GM23338 (cell line): ENCODE data around the gene CDYL2. TPM values are rescaled to one million over a fixed set of nuclear protein-coding genes. Genes with fewer than 3 reads are reported as not detected.

Source experiments
- ATAC-seq: fragments of 200-7000 bp; cut with Tn5 transposase; 3 replicates; pipeline ENCODE4 v1.9.1; 2020
- DNase-seq: peaks from one replicate; pipeline ENCODE4 v3.0.0-alpha.2; 2015; ENCODE audit warnings: low spot score
- H2AFZ ChIP-seq: fragments of 200-600 bp; sonication (generic); 2 replicates; pipeline ENCODE4 v1.8.0; 2016; ENCODE audit warnings: antibody characterized with exemption, mild to moderate bottlenecking, moderate library complexity
- H3F3A ChIP-seq: fragments of 200-600 bp; sonication (generic); replicated peaks from 2 replicates; pipeline ENCODE4 v1.8.0; 2017; ENCODE audit warnings: antibody characterized with exemption, mixed run types, low read depth
- H3K27ac ChIP-seq: fragments of 200-600 bp; sonication (generic); 2 replicates; pipeline ENCODE4 v1.6.1; 2016; ENCODE audit warnings: low read depth
- H3K27me3 ChIP-seq: fragments of 200-600 bp; sonication (generic); 2 replicates; pipeline ENCODE4 v1.8.0; 2016; ENCODE audit warnings: mild to moderate bottlenecking, mixed run types, moderate library complexity; ENCODE audit not compliant: insufficient read depth
- H3K36me3 ChIP-seq: fragments of 200-600 bp; sonication (generic); 2 replicates; pipeline ENCODE4 v1.8.0; 2016; ENCODE audit warnings: mild to moderate bottlenecking; ENCODE audit not compliant: insufficient read depth
- H3K4me1 ChIP-seq: fragments of 200-600 bp; sonication (generic); 2 replicates; pipeline ENCODE4 v1.8.0; 2016; ENCODE audit warnings: mild to moderate bottlenecking, moderate library complexity; ENCODE audit not compliant: insufficient read depth
- H3K4me2 ChIP-seq: fragments of 200-600 bp; sonication (generic); 2 replicates; pipeline ENCODE4 v1.7.1; 2017; ENCODE audit warnings: mixed run types
- H3K4me3 ChIP-seq: fragments of 200-600 bp; sonication (generic); 2 replicates; pipeline ENCODE4 v1.6.1; 2016; ENCODE audit warnings: mixed run types
- H3K79me2 ChIP-seq: fragments of 200-600 bp; sonication (generic); replicated peaks from 2 replicates; pipeline ENCODE4 v1.8.0; 2017; ENCODE audit warnings: mild to moderate bottlenecking; ENCODE audit not compliant: insufficient read depth
- H3K9me2 ChIP-seq: fragments of 200-600 bp; sonication (generic); 2 replicates; pipeline ENCODE4 v1.8.0; 2017; ENCODE audit not compliant: insufficient read depth
- H4K20me1 ChIP-seq: fragments of 200-600 bp; sonication (generic); replicated peaks from 2 replicates; pipeline ENCODE4 v1.8.0; 2017; ENCODE audit warnings: mild to moderate bottlenecking; ENCODE audit not compliant: insufficient read depth
- H3K27ac Mint-ChIP-seq: 2 replicates; pipeline ENCODE4 v1.8.0; 2020; ENCODE audit warnings: inconsistent platforms, mild to moderate bottlenecking, moderate library complexity, mixed read lengths
- H3K27me3 Mint-ChIP-seq: 3 replicates; pipeline ENCODE4 v1.8.0; 2022; ENCODE audit warnings: low read depth, mild to moderate bottlenecking, moderate library complexity, mixed read lengths, inconsistent platforms; ENCODE audit not compliant: insufficient read depth, poor library complexity
- H3K36me3 Mint-ChIP-seq: 3 replicates; pipeline ENCODE4 v1.8.0; 2021; ENCODE audit warnings: low read depth, mild to moderate bottlenecking, inconsistent platforms, moderate library complexity, mixed read lengths
- H3K4me1 Mint-ChIP-seq: 3 replicates; pipeline ENCODE4 v1.8.0; 2020; ENCODE audit warnings: mild to moderate bottlenecking, inconsistent platforms, mixed read lengths
- H3K4me3 Mint-ChIP-seq: 3 replicates; pipeline ENCODE4 v1.8.0; 2021; ENCODE audit warnings: moderate library complexity, mild to moderate bottlenecking, inconsistent platforms, mixed read lengths
- H3K9me3 Mint-ChIP-seq: 3 replicates; pipeline ENCODE4 v1.8.0; 2020; ENCODE audit warnings: moderate library complexity, mild to moderate bottlenecking, inconsistent platforms, mixed read lengths
- CTCF ChIP-seq, 2 experiments: fragments of 200-600 bp in 1 of 2; sonication (generic) in 1 of 2; conservative IDR thresholded peaks; 2 replicates each; pipeline versions ENCODE4 v1.5.1 to v1.6.1; 2016 to 2017; ENCODE audit warnings: antibody characterized with exemption in 2 of 2, low read depth in 2 of 2, mild to moderate bottlenecking in 2 of 2, moderate library complexity in 1 of 2
- EZH2 ChIP-seq: fragments of 200-600 bp; sonication (generic); IDR thresholded peaks from one replicate; pipeline ENCODE4 v1.8.0; 2017; ENCODE audit warnings: antibody characterized with exemption, mild to moderate bottlenecking, low read depth; ENCODE audit not compliant: unreplicated experiment
- NANOG ChIP-seq: IDR thresholded peaks from 2 replicates; pipeline ENCODE4 v1.6.1; 2016; ENCODE audit warnings: antibody characterized with exemption, borderline replicate concordance
- REST ChIP-seq: IDR thresholded peaks from one replicate; pipeline ENCODE4 v1.6.1; 2018; ENCODE audit warnings: antibody characterized with exemption; ENCODE audit not compliant: unreplicated experiment
- ZNF114 ChIP-seq: fragments of 250-450 bp; sonication (Bioruptor Pico); IDR thresholded peaks from 2 replicates; pipeline ENCODE4 v1.5.0; 2020; ENCODE audit warnings: mild to moderate bottlenecking, moderate library complexity
- ZNF331 ChIP-seq: fragments of 250-450 bp; sonication (Bioruptor Pico); IDR thresholded peaks from 2 replicates; pipeline ENCODE4 v1.5.0; 2020; ENCODE audit warnings: low read depth, mild to moderate bottlenecking, moderate library complexity
- polyA plus RNA-seq: library from polyadenylated mRNA; unstranded; fragments of >200 nt; fragmentation: Nextera tagmentation; extraction: Ambion mirVana; gene quantifications from 2 replicates; pipeline ENCODE4 v1.2.1, GENCODE V29; 2016
- total RNA-seq: library from RNA; depleted of rRNA; stranded (reverse); fragments of >200 nt; shearing (Covaris generic); gene quantifications from 2 replicates; pipeline ENCODE4 v1.2.3, GENCODE V29; 2014
- TF ChIP-seq, protein P1 (sequence below): IDR thresholded peaks from 2 replicates; pipeline ENCODE4 v1.6.1; 2016; ENCODE audit warnings: antibody characterized with exemption

The CDYL2 gene
- total and polyA plus RNA-seq, 2 experiments from 2014 or later, result 0.82 to 4.3 TPM

- TF ChIP-seq CTCF (conservative IDR thresholded peaks at IDR 0.05; ENCODE audit: low read depth in 2 of 2) (no peak), NANOG (no peak), ZNF114 (CRISPR knock-in tag) (no peak)
These were observed 37.6 kb downstream of the CDYL2 start (continued) for GRCh38 chr16:80766798-80767197.

DNA sequence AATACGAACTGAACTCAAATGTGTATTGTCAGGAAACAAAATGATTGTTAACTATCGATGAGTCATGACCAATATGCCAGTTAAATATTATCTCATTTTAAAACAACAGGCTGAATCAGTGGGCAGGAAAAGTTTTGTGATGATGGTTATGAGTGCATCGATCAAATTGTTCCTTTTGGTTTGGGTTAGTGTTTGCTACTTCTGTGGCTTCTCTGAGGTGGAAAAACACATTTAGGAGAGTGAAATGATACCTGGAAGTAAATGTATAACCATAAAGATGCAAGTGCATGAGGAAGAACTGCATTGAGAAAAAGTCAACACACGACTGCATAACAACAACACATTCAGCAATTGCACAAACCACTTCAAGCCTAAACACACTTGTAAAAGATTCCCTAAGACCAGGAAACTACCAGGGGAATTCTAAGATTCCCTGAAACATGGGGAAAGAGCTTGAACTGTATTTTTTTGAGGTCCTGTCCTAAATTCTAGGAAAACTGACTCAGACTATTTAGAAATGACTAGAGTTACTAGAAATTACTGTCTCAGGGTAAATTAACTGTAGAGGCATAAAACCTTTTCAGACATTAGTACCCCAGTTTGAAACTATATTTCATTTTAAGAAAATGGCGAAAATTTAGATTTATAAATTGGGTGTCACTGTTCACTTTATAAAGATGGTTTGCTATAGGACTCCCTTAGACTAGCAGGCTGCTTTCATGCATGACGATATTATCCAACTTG, 44.8 kb downstream of the CDYL2 start:
- Mint-ChIP-seq H3K27ac (no peak overlapping the region), H3K27me3 (peaks cover 3% of the 10 kb centered on the region), H3K36me3 (no peaks in the 10 kb centered on the region), H3K4me1 (no peaks in the 10 kb centered on the region), H3K9me3 (no peaks in the 10 kb centered on the region), H3K4me3 (no peak overlapping the region)
- Histone ChIP-seq H3F3A (no peaks in the 10 kb centered on the region), H3K27ac (no peak overlapping the region), H3K27me3 (no peaks in the 10 kb centered on the region), H3K4me3 (no peak overlapping the region), H3K79me2 (no peaks in the 10 kb centered on the region), H3K36me3 (no peaks in the 10 kb centered on the region), H4K20me1 (no peaks in the 10 kb centered on the region), H2AFZ (no peak overlapping the region), H3K9me2 (no peaks in the 10 kb centered on the region), H3K4me2 (no peak overlapping the region), H3K4me1 (no peaks in the 10 kb centered on the region)
- ATAC-seq, result no peak
- DNase-seq, result no peak
- TF ChIP-seq ZNF114 (CRISPR knock-in tag) (no peak), REST (no peak), EZH2 (no peak), ZNF331 (CRISPR knock-in tag) (no peak)
- TF ChIP-seq, protein P1, sequence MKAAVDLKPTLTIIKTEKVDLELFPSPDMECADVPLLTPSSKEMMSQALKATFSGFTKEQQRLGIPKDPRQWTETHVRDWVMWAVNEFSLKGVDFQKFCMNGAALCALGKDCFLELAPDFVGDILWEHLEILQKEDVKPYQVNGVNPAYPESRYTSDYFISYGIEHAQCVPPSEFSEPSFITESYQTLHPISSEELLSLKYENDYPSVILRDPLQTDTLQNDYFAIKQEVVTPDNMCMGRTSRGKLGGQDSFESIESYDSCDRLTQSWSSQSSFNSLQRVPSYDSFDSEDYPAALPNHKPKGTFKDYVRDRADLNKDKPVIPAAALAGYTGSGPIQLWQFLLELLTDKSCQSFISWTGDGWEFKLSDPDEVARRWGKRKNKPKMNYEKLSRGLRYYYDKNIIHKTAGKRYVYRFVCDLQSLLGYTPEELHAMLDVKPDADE, result no peak
